Suprapubic skin (tissue), 4 donors: ENCODE results near the gene RBM15. TPM values are rescaled to one million over a fixed set of nuclear protein-coding genes. Genes with fewer than 3 reads are reported as not detected.
A peak's percentile ranks its signal among the peaks of the same experiment; 100 is the strongest.

Source experiments
- DNase-seq, 2 donors: peaks; one replicate each; pipeline ENCODE4 v3.0.0-alpha.2; 2019; ENCODE audit warnings: low spot score in 2 of 2
- H3K27ac ChIP-seq: fragments of 200-600 bp; sonication (generic); one replicate; pipeline ENCODE4 v1.5.1; 2019
- H3K27me3 ChIP-seq: fragments of 200-600 bp; sonication (generic); one replicate; pipeline ENCODE4 v1.5.1; 2019
- H3K36me3 ChIP-seq: fragments of 200-600 bp; sonication (generic); one replicate; pipeline ENCODE4 v1.5.1; 2019
- H3K4me1 ChIP-seq: fragments of 200-600 bp; sonication (generic); one replicate; pipeline ENCODE4 v1.5.1; 2019
- H3K4me3 ChIP-seq: fragments of 200-600 bp; sonication (generic); one replicate; pipeline ENCODE4 v1.5.1; 2019; ENCODE audit warnings: mild to moderate bottlenecking
- H3K9me3 ChIP-seq: fragments of 200-600 bp; sonication (generic); one replicate; pipeline ENCODE4 v1.5.1; 2019
- CTCF ChIP-seq, 2 donors: fragments of 200-600 bp in 1 of 2; fragments of 450-650 bp in 1 of 2; sonication (generic) in 1 of 2; IDR thresholded peaks; one replicate each; pipeline ENCODE4 v1.5.1; 2016 to 2019; ENCODE audit warnings: antibody characterized with exemption in 2 of 2, mild to moderate bottlenecking in 1 of 2, moderate library complexity in 1 of 2
- EP300 ChIP-seq: sonication (generic); formaldehyde crosslinking; IDR thresholded peaks from one replicate; pipeline ENCODE4 v1.6.1; 2017; ENCODE audit warnings: antibody characterized with exemption
- POLR2A ChIP-seq, 2 donors: fragments of 450-650 bp; IDR thresholded peaks; one replicate each; pipeline ENCODE4 v1.6.1; 2017; ENCODE audit warnings: antibody characterized with exemption in 2 of 2, mild to moderate bottlenecking in 2 of 2, moderate library complexity in 2 of 2
- POLR2AphosphoS5 ChIP-seq, 3 donors: sonication (generic); formaldehyde crosslinking; IDR thresholded peaks; one replicate each; pipeline ENCODE4 v1.6.1; 2017; ENCODE audit warnings: antibody characterized with exemption in 3 of 3
- WGBS: methylation state at CpG from one replicate; pipeline ENCODE4 v1.1.5; 2018; 5-methylcytosine and 5-hydroxymethylcytosine counted together
- total RNA-seq, 4 donors: library from RNA; depleted of rRNA; stranded (reverse); fragments of >200 nt; gene quantifications; one replicate each; pipeline ENCODE4 v1.1.0, GENCODE V29; 2016

Gene RBM15
- total RNA-seq, 4 donors from 2014 or later = 27.4 to 51.2 (median 32.7) TPM

GRCh38 chr1:110294308-110294707, 44.9 kb upstream of the RBM15 start:
- no peak for TF ChIP-seq CTCF (IDR thresholded peaks at IDR 0.05)
- no peak for TF ChIP-seq POLR2AphosphoS5 (IDR thresholded peaks at IDR 0.05)
- TF ChIP-seq POLR2A (IDR thresholded peaks at IDR 0.05) = no peak
- no peak for TF ChIP-seq EP300
- Histone ChIP-seq H3K4me3 (no peak overlapping the region), H3K4me1 (no peaks in the 10 kb centered on the region), H3K27me3 (no peaks in the 10 kb centered on the region), H3K36me3 (no peaks in the 10 kb centered on the region), H3K9me3 (no peaks in the 10 kb centered on the region), H3K27ac (no peak overlapping the region)
- no peak for DNase-seq
- 85% methylated on average over 9 of the region's 9 CpGs for WGBS

- H3K9me3 ChIP-seq = no peaks in the 10 kb centered on the region
- WGBS = 79% methylated on average over 4 of the region's 4 CpGs
Observed at GRCh38 chr1:110298991-110299390, 40.2 kb upstream of the RBM15 start.

GRCh38 chr1:110300412-110301085, 38.6 kb upstream of the RBM15 start:
- TF ChIP-seq CTCF (IDR thresholded peaks at IDR 0.05) (no peak), POLR2AphosphoS5 (IDR thresholded peaks at IDR 0.05) (no peak), EP300 (no peak), POLR2A (IDR thresholded peaks at IDR 0.05) (no peak)
- H3K4me3 ChIP-seq = no peak overlapping the region
- H3K27me3 ChIP-seq = no peaks in the 10 kb centered on the region
- no peaks in the 10 kb centered on the region for H3K36me3 ChIP-seq
- no peaks in the 10 kb centered on the region for H3K4me1 ChIP-seq
- H3K27ac ChIP-seq = no peak overlapping the region
- no peaks in the 10 kb centered on the region for H3K9me3 ChIP-seq
- DNase-seq = no peak
- whole genome bisulfite sequencing = 76% methylated on average over 1 of the region's 1 CpG

More at GRCh38 chr1:110298991-110299390, 40.2 kb upstream of the RBM15 start:
- Histone ChIP-seq H3K36me3 (no peaks in the 10 kb centered on the region), H3K27ac (no peak overlapping the region), H3K4me1 (no peaks in the 10 kb centered on the region), H3K27me3 (no peaks in the 10 kb centered on the region), H3K4me3 (no peak overlapping the region)
- peak in 1 of 2 donors; percentile 53 for DNase-seq
- TF ChIP-seq POLR2A (IDR thresholded peaks at IDR 0.05) (no peak), CTCF (IDR thresholded peaks at IDR 0.05) (no peak), POLR2AphosphoS5 (IDR thresholded peaks at IDR 0.05) (no peak), EP300 (no peak)

GRCh38 chr1:110302836-110303235, 36.3 kb upstream of the RBM15 start:
- WGBS = 92% methylated on average over 3 of the region's 3 CpGs
- Histone ChIP-seq H3K4me1 (no peaks in the 10 kb centered on the region), H3K9me3 (no peaks in the 10 kb centered on the region), H3K4me3 (no peak overlapping the region), H3K27me3 (no peaks in the 10 kb centered on the region), H3K36me3 (no peaks in the 10 kb centered on the region), H3K27ac (no peak overlapping the region)
- DNase-seq = peak in 1 of 2 donors; percentile 41
- TF ChIP-seq POLR2AphosphoS5 (IDR thresholded peaks at IDR 0.05) (no peak), EP300 (no peak)

- Histone ChIP-seq H3K27ac (no peak overlapping the region), H3K4me3 (no peak overlapping the region), H3K9me3 (no peaks in the 10 kb centered on the region), H3K27me3 (no peaks in the 10 kb centered on the region), H3K36me3 (no peaks in the 10 kb centered on the region), H3K4me1 (no peaks in the 10 kb centered on the region)
- WGBS = 96% methylated on average over 2 of the region's 2 CpGs
- no peak for TF ChIP-seq POLR2AphosphoS5 (IDR thresholded peaks at IDR 0.05)
- TF ChIP-seq EP300 = no peak
- no peak for TF ChIP-seq POLR2A (IDR thresholded peaks at IDR 0.05)
- TF ChIP-seq CTCF (IDR thresholded peaks at IDR 0.05) = no peak
- peak in 1 of 2 donors; percentile 24 for DNase-seq
Observed at GRCh38 chr1:110305900-110306420, 33.2 kb upstream of the RBM15 start.
